ENCODE data around the gene SPTBN5.

DNA sequence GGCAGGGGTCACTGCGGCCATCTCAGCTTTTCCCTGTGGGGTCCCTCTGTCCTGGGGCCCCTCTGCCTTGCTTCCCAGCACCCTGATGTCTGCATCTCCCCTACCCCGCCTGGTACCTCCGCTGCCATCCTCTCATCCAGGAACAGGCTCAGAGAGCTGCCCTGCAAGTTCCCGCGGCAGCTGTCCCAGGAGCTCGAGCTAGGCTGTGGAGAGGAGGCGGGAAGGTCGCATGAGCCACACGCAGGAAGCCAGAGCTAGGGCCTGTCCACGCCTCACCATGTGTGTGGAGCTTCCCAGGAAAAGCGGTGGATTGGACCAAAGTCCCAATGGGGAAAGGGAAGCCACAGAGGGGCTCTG, 42.7 kb downstream of the SPTBN5 start:
- TF ChIP-seq, protein P1, sequence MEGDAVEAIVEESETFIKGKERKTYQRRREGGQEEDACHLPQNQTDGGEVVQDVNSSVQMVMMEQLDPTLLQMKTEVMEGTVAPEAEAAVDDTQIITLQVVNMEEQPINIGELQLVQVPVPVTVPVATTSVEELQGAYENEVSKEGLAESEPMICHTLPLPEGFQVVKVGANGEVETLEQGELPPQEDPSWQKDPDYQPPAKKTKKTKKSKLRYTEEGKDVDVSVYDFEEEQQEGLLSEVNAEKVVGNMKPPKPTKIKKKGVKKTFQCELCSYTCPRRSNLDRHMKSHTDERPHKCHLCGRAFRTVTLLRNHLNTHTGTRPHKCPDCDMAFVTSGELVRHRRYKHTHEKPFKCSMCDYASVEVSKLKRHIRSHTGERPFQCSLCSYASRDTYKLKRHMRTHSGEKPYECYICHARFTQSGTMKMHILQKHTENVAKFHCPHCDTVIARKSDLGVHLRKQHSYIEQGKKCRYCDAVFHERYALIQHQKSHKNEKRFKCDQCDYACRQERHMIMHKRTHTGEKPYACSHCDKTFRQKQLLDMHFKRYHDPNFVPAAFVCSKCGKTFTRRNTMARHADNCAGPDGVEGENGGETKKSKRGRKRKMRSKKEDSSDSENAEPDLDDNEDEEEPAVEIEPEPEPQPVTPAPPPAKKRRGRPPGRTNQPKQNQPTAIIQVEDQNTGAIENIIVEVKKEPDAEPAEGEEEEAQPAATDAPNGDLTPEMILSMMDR (IDR thresholded peaks at IDR 0.05) = no peak
- no peak for TF ChIP-seq POLR2A (IDR thresholded peaks at IDR 0.05)
